H1 (cell line): ENCODE results near the gene TAGLN2. TPM values are rescaled to one million over a fixed set of nuclear protein-coding genes. Genes with fewer than 3 reads are reported as not detected.

Experiments used
- CTCF ChIA-PET: fragments of 300-600 bp; sonication (Branson Sonifier 250); formaldehyde crosslinking; loops from one replicate; lab custom pipeline; 2021; ENCODE audit not compliant: partially characterized antibody; lab: Charles Lee
- POLR2A ChIA-PET: fragments of 300-600 bp; sonication (Branson Sonifier 250); formaldehyde crosslinking; loops from one replicate; lab custom pipeline; 2021; ENCODE audit warnings: inconsistent platforms; ENCODE audit not compliant: partially characterized antibody; lab: Charles Lee
- DNase-seq, 2 experiments: peaks; one replicate each; pipeline versions ENCODE4 v3.0.0 to v3.0.0-alpha.2; 2010 to 2022; ENCODE audit warnings: low spot score in 2 of 2, low read depth in 1 of 2, mixed read lengths in 1 of 2
- FAIRE-seq: peaks from 2 replicates; lab custom pipeline; 2011; peaks lifted over from hg19 to GRCh38; lab: Jason Lieb, UNC
- H2AFZ ChIP-seq: 2 replicates; pipeline ENCODE4 v1.8.1; 2012; ENCODE audit warnings: low read length, inconsistent platforms
- H2AK5ac ChIP-seq: 2 replicates; pipeline ENCODE4 v1.6.1; 2013; ENCODE audit warnings: low read depth, low read length
- H2BK120ac ChIP-seq: replicated peaks from 2 replicates; pipeline ENCODE3; 2013; ENCODE audit warnings: low read depth, low read length, inconsistent platforms
- H2BK12ac ChIP-seq: 2 replicates; pipeline ENCODE4 v1.6.1; 2013; ENCODE audit warnings: low read depth, low read length
- H2BK15ac ChIP-seq: 2 replicates; pipeline ENCODE4 v1.6.1; 2013; ENCODE audit warnings: low read length
- H2BK20ac ChIP-seq: 2 replicates; pipeline ENCODE4 v1.6.1; 2013; ENCODE audit warnings: low read length
- H2BK5ac ChIP-seq: 2 replicates; pipeline ENCODE4 v1.6.1; 2013; ENCODE audit warnings: low read depth, low read length
- H3K14ac ChIP-seq: 2 replicates; pipeline ENCODE4 v1.6.1; 2013; ENCODE audit warnings: inconsistent platforms; ENCODE audit not compliant: insufficient read length
- H3K18ac ChIP-seq: 2 replicates; pipeline ENCODE4 v1.6.1; 2013; ENCODE audit warnings: low read length; ENCODE audit errors: extremely low read depth
- H3K23ac ChIP-seq: 2 replicates; pipeline ENCODE4 v1.6.1; 2013; ENCODE audit warnings: inconsistent platforms; ENCODE audit not compliant: insufficient read length
- H3K23me2 ChIP-seq: 2 replicates; pipeline ENCODE4 v1.6.1; 2013; ENCODE audit warnings: low read depth, low read length
- H3K27ac ChIP-seq: 2 replicates; pipeline ENCODE4 v1.6.1; 2011; ENCODE audit warnings: low read depth, low read length, inconsistent platforms
- H3K27me3 ChIP-seq, 4 experiments: replicated peaks in 1 of 4; 1 replicate in 1 of 4; 2 replicates in 3 of 4; pipeline versions ENCODE4 v1.6.1 to v1.8.1; 2011 to 2013; ENCODE audit warnings: low read length in 3 of 4, mild to moderate bottlenecking in 3 of 4, inconsistent platforms in 2 of 4, mixed read lengths in 2 of 4, moderate library complexity in 1 of 4; ENCODE audit not compliant: control insufficient read depth in 3 of 4, insufficient read depth in 3 of 4; ENCODE audit errors: extremely low read depth in 1 of 4
- H3K36me3 ChIP-seq, 4 experiments: 2 replicates each; pipeline versions ENCODE4 v1.6.1 to v1.8.1; 2011 to 2013; ENCODE audit warnings: mild to moderate bottlenecking in 4 of 4, low read length in 3 of 4, moderate library complexity in 2 of 4, control low read depth in 1 of 4, inconsistent platforms in 1 of 4; ENCODE audit not compliant: insufficient read depth in 4 of 4, control insufficient read depth in 2 of 4
- H3K4ac ChIP-seq: replicated peaks from 2 replicates; pipeline ENCODE3; 2013; ENCODE audit warnings: low read length, low read depth, mixed read lengths, inconsistent platforms; ENCODE audit not compliant: insufficient read length
- H3K4me1 ChIP-seq, 4 experiments: replicated peaks in 1 of 4; 1 replicate in 1 of 4; 2 replicates in 3 of 4; pipeline versions ENCODE4 v1.6.1 to v1.8.1; 2011 to 2013; ENCODE audit warnings: low read length in 3 of 4, inconsistent platforms in 2 of 4, mixed read lengths in 1 of 4; ENCODE audit not compliant: insufficient read depth in 4 of 4, control insufficient read depth in 3 of 4
- H3K4me2 ChIP-seq, 2 experiments: 2 replicates each; pipeline versions ENCODE4 v1.6.1 to v1.8.1; 2011 to 2013; ENCODE audit warnings: low read depth in 2 of 2, low read length in 2 of 2, control low read depth in 1 of 2, inconsistent platforms in 1 of 2, mild to moderate bottlenecking in 1 of 2; ENCODE audit not compliant: insufficient read depth in 1 of 2
- H3K4me3 ChIP-seq, 4 experiments: fragments of 200-600, 300-600 bp in 1 of 4; sonication (generic), shearing (Covaris generic), sonication (Bioruptor Twin) in 1 of 4; 2 replicates each; pipeline versions ENCODE4 v1.5.1 to v1.8.1; 2011 to 2016; ENCODE audit warnings: low read length in 4 of 4, low read depth in 3 of 4, control low read depth in 2 of 4, inconsistent platforms in 2 of 4, mild to moderate bottlenecking in 2 of 4, mixed read lengths in 1 of 4, moderate library complexity in 1 of 4; ENCODE audit not compliant: insufficient read depth in 2 of 4; ENCODE audit errors: extremely low read depth in 1 of 4
- H3K56ac ChIP-seq: replicated peaks from 2 replicates; pipeline ENCODE3; 2013; ENCODE audit warnings: low read depth, mild to moderate bottlenecking, mixed read lengths, low read length, inconsistent platforms; ENCODE audit not compliant: insufficient read length
- H3K79me1 ChIP-seq: 2 replicates; pipeline ENCODE4 v1.6.1; 2013; ENCODE audit warnings: low read depth, low read length, control low read depth
- H3K79me2 ChIP-seq, 2 experiments: 2 replicates each; pipeline versions ENCODE4 v1.6.1 to v1.8.1; 2012 to 2013; ENCODE audit warnings: low read length in 2 of 2, mild to moderate bottlenecking in 2 of 2, inconsistent platforms in 1 of 2; ENCODE audit not compliant: insufficient read depth in 2 of 2, control insufficient read depth in 1 of 2
- H3K9ac ChIP-seq, 4 experiments: replicated peaks in 1 of 4; 1 replicate in 1 of 4; 2 replicates in 3 of 4; pipeline versions ENCODE4 v1.6.1 to v1.8.1; 2011 to 2013; ENCODE audit warnings: low read depth in 3 of 4, low read length in 3 of 4, control low read depth in 2 of 4, mild to moderate bottlenecking in 2 of 4, moderate library complexity in 2 of 4, inconsistent platforms in 1 of 4; ENCODE audit errors: extremely low read depth in 1 of 4
- H3K9me3 ChIP-seq, 2 experiments: 2 replicates each; pipeline versions ENCODE4 v1.6.1 to v1.8.1; 2012 to 2013; ENCODE audit warnings: mild to moderate bottlenecking in 2 of 2, moderate library complexity in 2 of 2, control low read depth in 1 of 2, inconsistent platforms in 1 of 2, low read depth in 1 of 2, low read length in 1 of 2, mixed read lengths in 1 of 2; ENCODE audit not compliant: insufficient read depth in 2 of 2
- H4K20me1 ChIP-seq, 2 experiments: replicated peaks in 1 of 2; 2 replicates each; pipeline versions ENCODE3 to v1.8.1; 2011 to 2013; ENCODE audit warnings: inconsistent platforms in 2 of 2, low read length in 2 of 2, mild to moderate bottlenecking in 1 of 2; ENCODE audit not compliant: insufficient read depth in 2 of 2, control insufficient read depth in 1 of 2
- H4K5ac ChIP-seq: 2 replicates; pipeline ENCODE4 v1.6.1; 2013; ENCODE audit warnings: low read length, low read depth, mixed read lengths, inconsistent platforms; ENCODE audit not compliant: insufficient read length
- H4K8ac ChIP-seq: 2 replicates; pipeline ENCODE4 v1.8.0; 2013; ENCODE audit warnings: mild to moderate bottlenecking, moderate library complexity, low read length, inconsistent platforms; ENCODE audit not compliant: insufficient read depth; ENCODE audit errors: extremely low read depth
- H4K91ac ChIP-seq: replicated peaks from 2 replicates; pipeline ENCODE3; 2013; ENCODE audit warnings: low read length, mixed read lengths, inconsistent platforms; ENCODE audit not compliant: insufficient read length
- CEBPB ChIP-seq: IDR thresholded peaks from 2 replicates; pipeline ENCODE4 v1.6.1; 2012; ENCODE audit warnings: low read depth, low read length
- EZH2 ChIP-seq: fragments of 200-600 bp; sonication (generic); IDR thresholded peaks from 2 replicates; pipeline ENCODE4 v1.7.1; 2012; ENCODE audit warnings: low read depth, mild to moderate bottlenecking, moderate library complexity, low read length, inconsistent platforms; ENCODE audit not compliant: severe bottlenecking
- SP1 ChIP-seq: IDR thresholded peaks from 2 replicates; pipeline ENCODE4 v1.6.1; 2011; ENCODE audit warnings: low read depth, low read length
- WGBS, 2 experiments: shearing (Covaris generic) in 1 of 2; methylation state at CpG; one replicate each; pipeline versions ENCODE4 v1.1.6 to v1.1.7; 2013 to 2015; ENCODE audit warnings: low lambda C conversion rate in 2 of 2, mixed read lengths in 2 of 2, inconsistent platforms in 1 of 2, low coverage in 1 of 2, missing lambda C conversion rate in 1 of 2; ENCODE audit not compliant: insufficient replicate concordance in 2 of 2, insufficient coverage in 1 of 2, insufficient read length in 1 of 2; ENCODE audit errors: extremely low coverage in 1 of 2, missing lambda C conversion rate in 1 of 2; 5-methylcytosine and 5-hydroxymethylcytosine counted together
- polyA plus RNA-seq, 7 experiments: library from polyadenylated mRNA; depleted of rRNA in 3 of 7; stranded (reverse) in 5 of 7; unstranded in 2 of 7; fragments of >200 nt in 5 of 7; fragments of 200-250 nt in 2 of 7; gene quantifications; 1 replicate in 5 of 7; 2 replicates in 1 of 7; 4 replicates in 1 of 7; pipeline versions ENCODE4 v1.2.1 to v1.2.3, GENCODE V29; 2011 to 2013; ENCODE audit warnings: missing spikeins in 2 of 7, mixed read lengths in 2 of 7
- total RNA-seq: library from RNA; stranded (reverse); fragmentation: NEBNext Ultra II Directional; extraction: Animal tissue kit (Norgen Biotek cat#: 25700); gene quantifications from 2 replicates; pipeline ENCODE4 v1.2.1, GENCODE V29; 2021

TAGLN2 gene
- total and polyA plus RNA-seq, 2 of the 8 experiments (the other 6 are each of a cell fraction or from before 2014, with no cell fraction given), result 93.0 to 114 TPM

- peaks cover 17% of the 10 kb centered on the region; the same call in 1 of the 2 replicates for H3K23me2 ChIP-seq
- H3K9ac ChIP-seq, result no peak overlapping the region
- no peak overlapping the region for H3K4me3 ChIP-seq
- peaks cover 0 to 12% of the 10 kb centered on the region in 2 experiments; a peak in 2 of 4 replicates for H3K79me2 ChIP-seq
- H3K79me1 ChIP-seq, result peaks cover 3% of the 10 kb centered on the region
- no peak overlapping the region for H3K23ac ChIP-seq
- H2BK5ac ChIP-seq, result no peak overlapping the region
- H3K56ac ChIP-seq, result no peak overlapping the region
- no peak overlapping the region for H2BK20ac ChIP-seq
- H2BK12ac ChIP-seq, result no peak overlapping the region
- H3K18ac ChIP-seq, result no peak overlapping the region
- no peak overlapping the region for H3K27ac ChIP-seq
- H3K36me3 ChIP-seq, result peaks cover 0 to 16% (median 2%) of the 10 kb centered on the region in 4 experiments; a peak in 4 of 8 replicates
- H3K4ac ChIP-seq, result no peak overlapping the region
- H2AK5ac ChIP-seq, result no peak overlapping the region
- 67% methylated on average over 1 of the region's 1 CpG; no CpG with 5 or more reads in 1 of the 2 experiments for WGBS, 2 experiments
- DNase-seq, result no peak
- CTCF ChIA-PET, result interaction anchor here (0.7 to 7.3 kb wide), 12 partner anchors 9 to 124 kb away, joined by 3 to 53 read pairs (median 3); no protein-coding TSS in a partner anchor
- no peak overlapping the region for H4K91ac ChIP-seq
- no peak overlapping the region for H3K14ac ChIP-seq
- no peak overlapping the region for H2BK15ac ChIP-seq
- H4K20me1 ChIP-seq, result peaks cover 0 to 3% of the 10 kb centered on the region in 2 experiments
- peaks cover 0 to 17% (median 8%) of the 10 kb centered on the region in 4 experiments; a peak in 5 of 7 replicates for H3K27me3 ChIP-seq
- no peak overlapping the region for H4K8ac ChIP-seq
- POLR2A ChIA-PET, result interaction anchor here (0.9 to 2.0 kb wide), 2 partner anchors 23 to 110 kb away, joined by 4 to 7 read pairs; partner anchors contain the start of gene PIGM
- H4K5ac ChIP-seq, result no peak overlapping the region
- TF ChIP-seq SP1, result no peak
- no peak for TF ChIP-seq EZH2
- no peak for TF ChIP-seq CEBPB
- TF ChIP-seq, all 59 proteins: peak for 0
- Histone ChIP-seq H3K9me3 (no peaks in the 10 kb centered on the region), H3K4me1 (peaks cover 5 to 27% (median 17%) of the 10 kb centered on the region in 4 experiments), H2BK120ac (no peak overlapping the region), H2AFZ (no peak overlapping the region), H3K4me2 (no peak overlapping the region)
- FAIRE-seq, result no peak
Measured at GRCh38 chr1:159921251-159921650, 4.1 kb downstream of the TAGLN2 start.
